EH (cell line): ENCODE results near the gene TLE6.
"Not testable (repeated sequence)": the region's sequence is repeated elsewhere in the genome, so short reads cannot be mapped to it uniquely, and the experiment has no call there.

Experiments
- DNase-seq: peaks from one replicate; pipeline ENCODE4 v3.0.0-alpha.2; 2015; ENCODE audit warnings: low read depth

TLE6 gene

DNA sequence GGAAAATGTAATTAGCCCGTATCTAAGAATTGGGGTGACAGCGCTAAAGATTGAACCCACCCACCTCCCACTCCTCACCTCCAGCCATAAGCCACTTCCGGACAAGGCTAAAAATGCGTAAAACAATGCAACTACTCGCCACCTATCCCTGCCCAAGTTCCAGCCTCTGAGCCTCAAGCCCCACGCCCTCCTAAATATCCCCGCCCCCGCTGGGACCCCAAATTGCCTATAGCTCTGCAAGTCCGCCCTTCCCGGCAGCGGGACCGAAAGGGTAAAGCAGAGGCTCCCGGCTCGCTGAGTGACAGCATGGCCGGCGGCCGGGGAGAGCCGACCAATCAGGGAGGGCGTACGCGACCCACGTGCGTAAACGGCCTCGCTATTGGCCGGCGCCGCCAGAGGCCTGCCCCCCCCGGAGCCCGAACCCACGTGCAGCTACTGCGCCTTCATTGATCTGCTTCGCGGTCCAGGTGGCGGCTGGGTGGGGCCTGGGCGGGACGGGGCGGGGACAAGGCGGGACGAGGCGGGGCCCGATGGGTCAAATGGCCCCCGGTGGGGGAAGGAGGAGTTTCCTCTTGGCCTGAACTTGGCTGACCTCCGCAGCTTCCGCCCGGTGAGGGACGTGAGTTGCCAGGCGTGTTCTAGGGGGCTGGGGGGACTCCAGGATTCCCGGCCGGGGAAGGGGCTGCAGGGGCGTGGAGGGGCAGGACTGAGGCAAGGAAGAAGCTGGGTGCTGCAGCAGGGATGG, at the start of gene TLE6:
Gene TLE6, plus strand, starts transcription at position 564 of the 745 bp plus-strand sequence. CDS start 670 bp downstream, outside the sequence.
- DNase-seq: peak; percentile 90

GRCh38 chr19:2933490-2933910, 43.9 kb upstream of the TLE6 start:
- DNase-seq: no peak

DNA sequence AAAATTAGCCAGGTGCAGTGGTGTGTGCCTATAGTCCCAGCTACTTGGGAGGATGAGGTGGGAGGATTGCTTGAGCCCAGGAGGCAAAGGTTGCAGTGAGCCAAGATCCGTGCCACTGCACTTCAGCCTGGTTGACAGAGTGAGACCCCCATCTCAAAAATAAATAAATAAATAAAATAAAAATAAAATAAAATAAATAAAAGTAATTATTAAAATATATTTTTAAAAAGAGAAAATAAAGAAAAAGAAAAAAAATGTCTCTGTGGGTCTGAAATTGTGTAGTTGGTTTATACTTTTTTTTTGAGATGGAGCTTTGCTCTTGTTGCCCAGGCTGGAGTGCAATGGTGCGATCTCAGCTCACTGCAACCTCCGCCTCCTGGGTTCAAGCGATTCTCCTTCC, 41.5 kb upstream of the TLE6 start:
- DNase-seq: not testable (repeated sequence)

DNA sequence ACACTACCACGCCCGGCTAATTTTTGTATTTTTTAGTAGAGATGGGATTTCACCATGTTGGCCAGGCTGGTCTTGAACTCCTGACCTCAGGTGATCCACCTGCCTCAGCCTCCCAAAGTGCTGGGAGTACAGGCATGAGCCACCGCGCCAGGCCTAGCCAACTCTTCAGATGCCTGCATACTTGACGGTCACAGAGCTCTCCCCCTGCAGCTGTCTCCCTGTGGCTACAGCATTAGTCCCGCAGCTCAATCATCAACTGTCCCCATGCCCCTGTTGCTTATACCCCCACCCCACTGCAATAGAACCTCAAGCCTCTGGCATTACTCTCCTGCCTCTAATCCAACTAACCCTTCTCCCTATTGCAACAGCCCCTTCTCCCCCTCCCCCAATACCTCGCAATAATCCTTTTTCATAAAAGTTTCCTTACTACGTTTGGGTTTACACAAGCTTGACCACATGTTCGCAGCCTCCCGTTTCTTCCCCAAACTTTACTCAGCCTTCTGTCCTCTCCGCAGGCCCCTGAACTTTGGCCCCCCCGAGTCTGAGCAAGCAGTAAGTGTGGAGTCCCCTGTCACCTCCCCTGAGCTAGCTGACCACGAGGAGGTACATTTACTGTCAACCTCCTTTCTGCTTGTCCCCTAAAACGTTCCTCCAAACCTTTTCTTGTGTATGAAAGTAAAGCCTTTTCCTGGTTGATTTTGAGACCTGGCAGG, 34.3 kb upstream of the TLE6 start:
- DNase-seq: no peak

- no peak for DNase-seq
Measured at GRCh38 chr19:2944403-2944774, 33.0 kb upstream of the TLE6 start.

- DNase-seq: peak; percentile 99
Measured at GRCh38 chr19:2944775-2945574, 32.4 kb upstream of the TLE6 start, which contains the start of gene ZNF77. Gene ZNF77, minus strand, starts transcription at chr19:2944971. Its CDS starts 131 bp downstream, at chr19:2944840.

DNA sequence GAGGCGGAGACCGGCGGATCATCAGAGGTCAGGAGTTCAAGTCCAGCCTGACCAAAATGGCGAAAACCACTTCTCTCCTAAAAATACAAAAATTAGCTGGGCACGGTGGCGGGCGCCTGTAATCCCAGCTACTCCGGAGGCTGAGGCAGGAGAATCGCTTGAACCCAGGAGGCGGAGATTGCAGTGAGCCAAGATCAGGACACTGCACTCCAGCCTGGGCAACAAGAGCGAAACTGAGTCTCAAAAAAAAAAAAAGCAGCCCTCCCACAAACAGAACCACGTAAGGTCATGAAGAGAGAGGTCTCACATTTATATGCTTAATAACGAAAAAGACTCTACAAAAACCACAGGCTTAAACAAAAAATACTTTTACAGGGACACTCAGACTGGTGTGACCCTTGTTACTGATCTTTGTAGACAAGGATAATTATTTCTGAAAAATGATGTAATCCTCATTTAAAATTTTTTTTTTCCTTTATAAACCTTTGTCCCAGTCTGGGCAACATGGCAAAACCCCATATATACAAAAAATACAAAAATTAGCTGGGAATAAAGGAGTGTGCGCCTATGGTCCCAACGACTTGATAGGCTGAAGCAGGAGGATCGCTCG, 31.7 kb upstream of the TLE6 start:
- no peak for DNase-seq

DNA sequence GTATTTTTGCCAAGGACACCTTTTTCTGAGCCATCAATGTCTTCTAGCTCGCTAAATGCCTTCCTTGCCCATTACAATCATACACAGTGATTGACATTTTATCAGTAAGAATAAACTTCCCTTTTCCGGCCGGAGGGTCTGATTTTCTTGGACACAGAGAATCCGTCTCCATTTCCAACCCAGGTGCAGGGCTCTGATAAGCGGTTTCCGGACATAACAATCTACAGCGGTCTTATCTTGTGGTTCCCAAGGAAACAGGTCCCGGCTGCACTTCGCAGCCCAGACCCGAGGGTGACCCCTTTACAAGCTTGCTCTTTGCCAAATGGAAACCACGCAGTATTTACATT, 27.5 kb upstream of the TLE6 start:
- no peak for DNase-seq

DNA sequence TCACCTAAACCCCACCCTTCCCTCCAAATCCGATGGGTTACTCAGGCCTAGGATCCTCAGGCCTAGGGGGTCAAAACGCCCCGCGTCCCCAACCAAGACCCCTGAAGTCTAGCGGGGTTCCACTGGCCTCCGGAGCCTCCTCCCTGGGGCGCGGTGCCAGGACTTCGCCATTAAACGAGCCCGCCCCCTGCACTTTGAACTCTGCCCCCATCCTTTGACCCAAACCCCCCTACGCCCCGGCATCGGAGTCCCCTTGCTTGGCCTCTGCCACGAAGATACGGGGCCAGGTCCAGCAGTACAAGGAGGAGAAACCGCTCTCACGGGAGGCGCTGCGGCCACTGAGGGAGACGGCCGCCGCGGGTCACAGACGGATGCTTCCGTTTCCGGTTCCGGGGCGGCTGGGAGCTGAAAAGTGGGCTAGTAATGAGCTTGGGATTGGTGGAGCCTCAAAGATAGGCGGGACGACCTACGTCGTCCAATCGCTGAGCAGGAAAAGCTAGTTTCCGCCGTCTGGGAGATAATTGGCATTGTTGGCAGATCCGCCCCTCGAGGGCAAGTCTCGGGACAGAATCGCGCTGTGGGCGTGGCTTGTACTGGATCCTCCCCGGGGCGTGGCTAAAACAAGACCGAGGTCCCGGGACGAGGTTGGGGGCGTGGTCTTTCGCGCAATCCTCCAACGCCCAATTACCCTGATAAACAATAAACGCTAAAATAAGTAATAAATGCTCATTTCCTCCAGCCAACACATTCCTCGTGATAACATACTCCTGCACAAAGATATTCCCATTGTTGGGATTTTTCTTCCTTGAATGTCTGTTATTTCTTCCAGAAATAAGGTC, 26.9 kb upstream of the TLE6 start:
- DNase-seq: peak; percentile 99

GRCh38 chr19:2952953-2953481, 24.3 kb upstream of the TLE6 start:
- no peak for DNase-seq

DNA sequence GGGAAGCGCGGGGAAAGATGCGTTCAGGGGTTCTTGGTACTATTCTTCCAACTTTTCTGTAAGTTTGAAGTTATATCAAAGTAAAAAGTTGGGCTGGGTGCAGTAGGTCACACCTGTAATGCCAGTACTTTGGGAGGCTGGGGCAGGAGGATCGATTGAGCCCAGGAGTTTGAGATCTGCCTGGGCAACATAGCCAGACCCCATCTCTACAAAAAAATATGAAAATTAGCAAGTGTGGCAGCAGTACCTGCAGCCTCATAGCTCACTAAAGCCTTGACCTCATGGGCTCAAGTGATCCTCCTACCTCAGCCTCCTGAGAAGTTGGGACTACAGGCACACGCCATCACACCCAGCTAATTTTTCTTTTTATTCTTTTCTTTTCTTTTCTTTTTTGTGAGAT, 20.2 kb upstream of the TLE6 start:
- DNase-seq: no peak

GRCh38 chr19:2960120-2960519, 17.2 kb upstream of the TLE6 start:
- DNase-seq: no peak

DNA sequence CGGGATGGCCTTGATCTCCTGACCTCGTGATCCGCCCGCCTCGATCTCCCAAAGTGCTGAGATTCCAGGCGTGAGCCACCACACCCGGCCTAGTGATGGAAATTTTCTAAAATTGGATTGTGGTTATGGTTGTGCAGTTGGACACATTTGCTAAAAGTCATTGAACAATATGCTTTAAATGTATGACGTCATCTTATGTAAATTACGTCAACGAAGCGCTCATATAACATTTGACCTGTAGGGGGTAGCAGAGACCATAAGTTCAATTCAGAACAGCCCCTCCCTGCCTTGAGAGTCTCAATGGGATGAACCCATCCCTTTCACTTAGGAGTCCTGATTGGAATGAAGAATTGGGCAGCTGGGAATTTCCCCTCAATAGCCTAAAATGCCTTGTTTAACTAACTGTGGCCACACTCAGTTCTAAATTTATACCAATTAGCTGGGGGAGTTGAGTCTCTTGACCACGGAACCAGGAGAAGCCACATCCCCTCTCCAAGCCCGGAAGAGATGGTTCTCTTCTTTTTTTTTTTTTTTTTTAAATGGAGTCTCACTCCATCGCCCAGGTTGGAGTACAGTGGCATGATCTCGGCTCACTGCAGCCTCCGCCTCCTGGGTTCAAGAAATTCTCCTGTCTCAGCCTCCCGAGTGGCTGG, 15.2 kb upstream of the TLE6 start:
- DNase-seq: peak; percentile 82

DNA sequence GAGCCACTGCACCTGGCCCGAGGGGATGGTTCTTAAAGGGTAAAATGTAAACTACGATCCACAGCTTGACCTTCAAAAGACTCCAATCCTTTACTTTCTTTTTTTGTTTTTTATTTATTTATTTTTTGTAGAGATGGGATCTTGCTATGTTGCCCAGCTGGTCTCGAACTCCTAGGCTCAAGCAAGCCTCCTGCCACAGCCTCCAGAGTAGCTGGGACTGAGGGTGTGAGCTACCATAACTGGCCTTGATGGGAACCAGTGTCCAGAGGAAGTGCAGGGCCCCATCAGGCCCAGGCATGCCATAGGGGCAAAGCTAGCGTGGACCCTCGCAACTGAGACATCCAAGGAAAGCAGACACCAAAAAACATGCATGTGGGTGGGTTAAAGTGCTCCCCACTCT, 14.2 kb upstream of the TLE6 start:
- no peak for DNase-seq

- DNase-seq: not testable (repeated sequence)
Measured at GRCh38 chr19:2963631-2964030, 13.7 kb upstream of the TLE6 start.

GRCh38 chr19:2964874-2965273, 12.5 kb upstream of the TLE6 start:
- no peak for DNase-seq

- no peak for DNase-seq
Measured at GRCh38 chr19:2967972-2968371, 9.4 kb upstream of the TLE6 start.

GRCh38 chr19:2969104-2969504, 8.3 kb upstream of the TLE6 start:
- DNase-seq: no peak

GRCh38 chr19:2970201-2970835, 7.0 kb upstream of the TLE6 start:
- peak; percentile 63 for DNase-seq

- DNase-seq: no peak
Measured at GRCh38 chr19:2973229-2973628, 4.1 kb upstream of the TLE6 start.
